IMR-90 (cell line): ENCODE data around the gene CLIC5. TPM values are rescaled to one million over a fixed set of nuclear protein-coding genes. Genes with fewer than 3 reads are reported as not detected.

Experiments
- ATAC-seq: fragments of 200-7000 bp; cut with Tn5 transposase; 2 replicates; pipeline ENCODE4 v1.9.1; 2020; ENCODE audit warnings: low read depth, mild to moderate bottlenecking, moderate library complexity
- BruUV-seq: library from RNA; stranded (reverse); fragments of 400-500 nt; replicated peaks from 2 replicates; lab custom pipeline; 2021; lab: Mats Ljungman, UMichigan
- CTCF ChIA-PET: fragments of 300-600 bp; formaldehyde crosslinking; extraction: SDS; loops from one replicate; lab custom pipeline; 2021; ENCODE audit warnings: antibody characterized with exemption; lab: Yijun Ruan, JAX
- POLR2A ChIA-PET: fragments of 300-600 bp; sonication (Branson Sonifier 250); formaldehyde crosslinking; loops from one replicate; lab custom pipeline; 2022; ENCODE audit warnings: antibody characterized with exemption; ENCODE audit not compliant: unreplicated experiment; lab: Charles Lee
- DNase-seq: peaks from one replicate; pipeline ENCODE4 v3.0.0; 2013
- H2AFZ ChIP-seq: replicated peaks from 2 replicates; pipeline ENCODE3; 2013; ENCODE audit warnings: low read length, mild to moderate bottlenecking; ENCODE audit not compliant: poor library complexity
- H2AK5ac ChIP-seq: 2 replicates; pipeline ENCODE4 v1.6.1; 2013; ENCODE audit warnings: low read depth, low read length, inconsistent platforms
- H2AK9ac ChIP-seq: replicated peaks from 2 replicates; pipeline ENCODE3; 2013; ENCODE audit warnings: mild to moderate bottlenecking, low read depth, low read length, moderate library complexity; ENCODE audit not compliant: poor library complexity
- H2BK120ac ChIP-seq: 2 replicates; pipeline ENCODE4 v1.6.1; 2013; ENCODE audit warnings: low read depth, low read length, inconsistent platforms
- H2BK15ac ChIP-seq: 3 replicates; pipeline ENCODE4 v1.6.1; 2013; ENCODE audit warnings: low read depth, low read length, inconsistent platforms
- H2BK20ac ChIP-seq: 2 replicates; pipeline ENCODE4 v1.6.1; 2013; ENCODE audit warnings: low read depth, mild to moderate bottlenecking, inconsistent platforms, low read length, moderate library complexity
- H2BK5ac ChIP-seq: 2 replicates; pipeline ENCODE4 v1.6.1; 2013; ENCODE audit warnings: mild to moderate bottlenecking, low read depth, low read length, inconsistent platforms; ENCODE audit not compliant: poor library complexity, severe bottlenecking
- H3K14ac ChIP-seq: replicated peaks from 2 replicates; pipeline ENCODE4 v1.6.1; 2013; ENCODE audit warnings: low read depth, low read length, inconsistent platforms
- H3K18ac ChIP-seq: 2 replicates; pipeline ENCODE4 v1.6.1; 2013; ENCODE audit warnings: low read depth, low read length, control low read depth
- H3K23ac ChIP-seq: 2 replicates; pipeline ENCODE4 v1.6.1; 2013; ENCODE audit warnings: low read depth, low read length, inconsistent platforms
- H3K27ac ChIP-seq: 2 replicates; pipeline ENCODE4 v1.5.1; 2013; ENCODE audit warnings: mild to moderate bottlenecking, control low read depth, low read length; ENCODE audit not compliant: insufficient read depth
- H3K27me3 ChIP-seq: 2 replicates; pipeline ENCODE4 v1.6.1; 2013; ENCODE audit warnings: low read length; ENCODE audit not compliant: control insufficient read depth, insufficient read depth
- H3K36me3 ChIP-seq: 2 replicates; pipeline ENCODE4 v1.6.1; 2013; ENCODE audit warnings: low read length, mixed read lengths; ENCODE audit not compliant: control insufficient read depth, insufficient read depth
- H3K4ac ChIP-seq: 2 replicates; pipeline ENCODE4 v1.6.1; 2013; ENCODE audit warnings: low read depth, low read length, inconsistent platforms
- H3K4me1 ChIP-seq: 2 replicates; pipeline ENCODE4 v1.6.1; 2013; ENCODE audit warnings: low read length, mixed read lengths; ENCODE audit not compliant: control insufficient read depth, insufficient read depth
- H3K4me2 ChIP-seq: 2 replicates; pipeline ENCODE4 v1.6.1; 2013; ENCODE audit warnings: low read depth, mild to moderate bottlenecking, control low read depth, low read length, moderate library complexity
- H3K4me3 ChIP-seq: 2 replicates; pipeline ENCODE4 v1.5.1; 2013; ENCODE audit warnings: low read depth, mild to moderate bottlenecking, control low read depth, low read length, moderate library complexity; ENCODE audit not compliant: insufficient read depth
- H3K56ac ChIP-seq: 2 replicates; pipeline ENCODE4 v1.6.1; 2013; ENCODE audit warnings: low read length, inconsistent platforms; ENCODE audit not compliant: insufficient read depth; ENCODE audit errors: extremely low read depth
- H3K79me1 ChIP-seq, 2 experiments: 2 replicates each; pipeline ENCODE4 v1.6.1; 2013; ENCODE audit warnings: low read length in 2 of 2, inconsistent platforms in 1 of 2, low read depth in 1 of 2
- H3K9ac ChIP-seq: 2 replicates; pipeline ENCODE4 v1.6.1; 2013; ENCODE audit warnings: low read depth, low read length, control low read depth
- H3K9me1 ChIP-seq: 2 replicates; pipeline ENCODE4 v1.6.1; 2013; ENCODE audit warnings: low read length, inconsistent platforms; ENCODE audit not compliant: insufficient read depth
- H3K9me3 ChIP-seq: 2 replicates; pipeline ENCODE4 v1.6.1; 2013; ENCODE audit warnings: low read length; ENCODE audit not compliant: control insufficient read depth, insufficient read depth
- H4K20me1 ChIP-seq: 2 replicates; pipeline ENCODE4 v1.6.1; 2013; ENCODE audit warnings: low read length, inconsistent platforms; ENCODE audit not compliant: insufficient read depth
- H4K5ac ChIP-seq: 2 replicates; pipeline ENCODE4 v1.6.1; 2013; ENCODE audit warnings: mild to moderate bottlenecking, low read depth, low read length, control low read depth
- H4K8ac ChIP-seq, 2 experiments: 2 replicates each; pipeline ENCODE4 v1.6.1; 2013; ENCODE audit warnings: low read depth in 2 of 2, low read length in 2 of 2, control low read depth in 1 of 2, inconsistent platforms in 1 of 2
- H4K91ac ChIP-seq: 2 replicates; pipeline ENCODE4 v1.6.1; 2013; ENCODE audit warnings: low read depth, low read length, inconsistent platforms; ENCODE audit not compliant: insufficient read depth
- BHLHE40 ChIP-seq: fragments of 150-350 bp; IDR thresholded peaks from 2 replicates; pipeline ENCODE4 v1.6.1; 2016; ENCODE audit warnings: mild to moderate bottlenecking, low read depth, low read length
- CEBPB ChIP-seq: IDR thresholded peaks from 2 replicates; pipeline ENCODE4 v1.6.1; 2012; ENCODE audit warnings: low read depth, low read length, improper control_type of control experiment
- FOS ChIP-seq: fragments of 150-350 bp; IDR thresholded peaks from 2 replicates; pipeline ENCODE4 v1.6.1; 2016; ENCODE audit warnings: low read depth, low read length
- MAFK ChIP-seq: IDR thresholded peaks from 2 replicates; pipeline ENCODE4 v1.6.1; 2012; ENCODE audit warnings: low read depth, low read length, improper control_type of control experiment
- MAZ ChIP-seq: IDR thresholded peaks from 2 replicates; pipeline ENCODE4 v1.6.1; 2012; ENCODE audit warnings: low read depth, mild to moderate bottlenecking, low read length, improper control_type of control experiment, moderate library complexity, borderline replicate concordance
- MXI1 ChIP-seq: IDR thresholded peaks from 2 replicates; pipeline ENCODE4 v1.6.1; 2012; ENCODE audit warnings: low read depth, mild to moderate bottlenecking, low read length, moderate library complexity, borderline replicate concordance
- NFE2L2 ChIP-seq: fragments of 150-350 bp; IDR thresholded peaks from 2 replicates; pipeline ENCODE4 v1.6.1; 2016; ENCODE audit warnings: low read depth, mild to moderate bottlenecking, low read length
- POLR2A ChIP-seq: IDR thresholded peaks from 2 replicates; pipeline ENCODE4 v1.6.1; 2012; ENCODE audit warnings: mild to moderate bottlenecking, low read depth, low read length
- RAD21 ChIP-seq: IDR thresholded peaks from 2 replicates; pipeline ENCODE4 v1.6.1; 2012; ENCODE audit warnings: low read length, improper control_type of control experiment
- RCOR1 ChIP-seq: IDR thresholded peaks from 2 replicates; pipeline ENCODE4 v1.6.1; 2012; ENCODE audit warnings: mild to moderate bottlenecking, low read length, improper control_type of control experiment; ENCODE audit not compliant: insufficient replicate concordance
- RFX5 ChIP-seq: IDR thresholded peaks from 2 replicates; pipeline ENCODE4 v1.8.0; 2012; ENCODE audit warnings: low read depth, mild to moderate bottlenecking, low read length, moderate library complexity
- SMC3 ChIP-seq: fragments of 150-350 bp; IDR thresholded peaks from 2 replicates; pipeline ENCODE4 v1.6.1; 2016; ENCODE audit warnings: low read depth, mild to moderate bottlenecking, antibody characterized with exemption, low read length, moderate library complexity
- USF2 ChIP-seq: fragments of 150-350 bp; IDR thresholded peaks from 2 replicates; pipeline ENCODE4 v1.6.1; 2017; ENCODE audit warnings: mild to moderate bottlenecking, antibody characterized with exemption, low read length, low read depth
- WGBS, 2 experiments: methylation state at CpG; one replicate each; pipeline versions ENCODE4 v1.1.5 to v1.1.7; 2013; ENCODE audit warnings: missing lambda C conversion rate in 2 of 2; ENCODE audit not compliant: insufficient read length in 1 of 2; ENCODE audit errors: extremely low coverage in 2 of 2; 5-methylcytosine and 5-hydroxymethylcytosine counted together
- dilution Hi-C: fragments of 300-500 bp; cut with HindIII; formaldehyde crosslinking; loops from one replicate; pipeline ENCODE4 v1.14.3; 2018; ENCODE audit warnings: low sequenced_read_pairs; ENCODE audit not compliant: unreplicated experiment
- in situ Hi-C: fragments of 300-500 bp; cut with MboI; formaldehyde crosslinking; loops from 3 replicates; pipeline ENCODE4 v1.14.3; 2019; ENCODE audit warnings: low sequenced_read_pairs, inconsistent platforms, mixed read lengths
- intact Hi-C: fragments of 100-400 bp; cut with micrococcal nuclease; formaldehyde crosslinking; loops from 2 replicates; pipeline ENCODE4 v1.10.0; 2022
- polyA plus RNA-seq, 3 experiments: library from polyadenylated mRNA; depleted of rRNA; stranded (reverse); fragments of >200 nt; gene quantifications; 2 replicates each; pipeline ENCODE4 v1.2.3, GENCODE V29; 2012; ENCODE audit warnings: low replicate concordance in 1 of 3
- total RNA-seq: library from RNA; depleted of rRNA; stranded (reverse); fragments of >200 nt; gene quantifications from 2 replicates; pipeline ENCODE4 v1.2.3, GENCODE V29; 2012
- TF ChIP-seq, protein P1 (sequence below): conservative IDR thresholded peaks from 2 replicates; pipeline ENCODE4 v1.5.1; 2012; ENCODE audit warnings: mild to moderate bottlenecking, low read depth, low read length, improper control_type of control experiment
- TF ChIP-seq, protein P2 (sequence below): fragments of 150-350 bp; IDR thresholded peaks from 2 replicates; pipeline ENCODE4 v1.6.1; 2016; ENCODE audit warnings: low read depth, mild to moderate bottlenecking, low read length, moderate library complexity, borderline replicate concordance

Gene CLIC5
- total and polyA plus RNA-seq, 2 of the 4 experiments (the other 2 are of a cell fraction) = not detected

GRCh38 chr6:46011188-46012085 lies 4.2 kb downstream of the CLIC5 start:
- H2BK120ac ChIP-seq = no peak overlapping the region
- dilution Hi-C loops = no loop called here
- no peak overlapping the region for H3K4me2 ChIP-seq
- no TSS peak for BruUV-seq
- 20% methylated on average over 1 of the region's 8 CpGs; no CpG with 5 or more reads in 1 of the 2 experiments for WGBS, 2 experiments
- H2BK5ac ChIP-seq = no peak overlapping the region
- H4K8ac ChIP-seq = no peak overlapping the region
- no peak overlapping the region for H3K23ac ChIP-seq
- H3K14ac ChIP-seq = no peak overlapping the region
- CTCF ChIA-PET = no interaction called here
- H2AFZ ChIP-seq = no peak overlapping the region
- H4K5ac ChIP-seq = no peak overlapping the region
- in situ Hi-C loops = no loop called here
- intact Hi-C loops = no loop called here
- H2BK15ac ChIP-seq = no peak overlapping the region
- no peak overlapping the region for H3K4me3 ChIP-seq
- no peaks in the 10 kb centered on the region for H3K9me1 ChIP-seq
- peak overlapping the region; percentile 56 for H2AK9ac ChIP-seq
- H3K27ac ChIP-seq = no peak overlapping the region
- no peak overlapping the region for H3K9ac ChIP-seq
- H4K91ac ChIP-seq = no peak overlapping the region
- H3K36me3 ChIP-seq = no peaks in the 10 kb centered on the region
- H3K56ac ChIP-seq = no peak overlapping the region
- no peak overlapping the region for H2BK20ac ChIP-seq
- H3K9me3 ChIP-seq = no peaks in the 10 kb centered on the region
- no peak for DNase-seq
- H2AK5ac ChIP-seq = no peak overlapping the region
- H3K27me3 ChIP-seq = peaks cover 31% of the 10 kb centered on the region
- ATAC-seq = no peak
- POLR2A ChIA-PET = no interaction called here
- H3K4me1 ChIP-seq = peaks cover 5% of the 10 kb centered on the region; the same call in 1 of the 2 replicates
- H3K18ac ChIP-seq = no peak overlapping the region
- no peak overlapping the region for H3K4ac ChIP-seq
- no peaks in the 10 kb centered on the region for H4K20me1 ChIP-seq
- no peaks in the 10 kb centered on the region for H3K79me1 ChIP-seq
- TF ChIP-seq FOS (no peak), SMC3 (no peak), RFX5 (no peak), NFE2L2 (no peak), MAZ (no peak), RCOR1 (no peak), POLR2A (no peak), USF2 (no peak), MXI1 (no peak), MAFK (no peak), BHLHE40 (no peak), CEBPB (no peak), RAD21 (no peak)
- TF ChIP-seq, protein P1, sequence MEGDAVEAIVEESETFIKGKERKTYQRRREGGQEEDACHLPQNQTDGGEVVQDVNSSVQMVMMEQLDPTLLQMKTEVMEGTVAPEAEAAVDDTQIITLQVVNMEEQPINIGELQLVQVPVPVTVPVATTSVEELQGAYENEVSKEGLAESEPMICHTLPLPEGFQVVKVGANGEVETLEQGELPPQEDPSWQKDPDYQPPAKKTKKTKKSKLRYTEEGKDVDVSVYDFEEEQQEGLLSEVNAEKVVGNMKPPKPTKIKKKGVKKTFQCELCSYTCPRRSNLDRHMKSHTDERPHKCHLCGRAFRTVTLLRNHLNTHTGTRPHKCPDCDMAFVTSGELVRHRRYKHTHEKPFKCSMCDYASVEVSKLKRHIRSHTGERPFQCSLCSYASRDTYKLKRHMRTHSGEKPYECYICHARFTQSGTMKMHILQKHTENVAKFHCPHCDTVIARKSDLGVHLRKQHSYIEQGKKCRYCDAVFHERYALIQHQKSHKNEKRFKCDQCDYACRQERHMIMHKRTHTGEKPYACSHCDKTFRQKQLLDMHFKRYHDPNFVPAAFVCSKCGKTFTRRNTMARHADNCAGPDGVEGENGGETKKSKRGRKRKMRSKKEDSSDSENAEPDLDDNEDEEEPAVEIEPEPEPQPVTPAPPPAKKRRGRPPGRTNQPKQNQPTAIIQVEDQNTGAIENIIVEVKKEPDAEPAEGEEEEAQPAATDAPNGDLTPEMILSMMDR = no peak
- TF ChIP-seq, protein P2, sequence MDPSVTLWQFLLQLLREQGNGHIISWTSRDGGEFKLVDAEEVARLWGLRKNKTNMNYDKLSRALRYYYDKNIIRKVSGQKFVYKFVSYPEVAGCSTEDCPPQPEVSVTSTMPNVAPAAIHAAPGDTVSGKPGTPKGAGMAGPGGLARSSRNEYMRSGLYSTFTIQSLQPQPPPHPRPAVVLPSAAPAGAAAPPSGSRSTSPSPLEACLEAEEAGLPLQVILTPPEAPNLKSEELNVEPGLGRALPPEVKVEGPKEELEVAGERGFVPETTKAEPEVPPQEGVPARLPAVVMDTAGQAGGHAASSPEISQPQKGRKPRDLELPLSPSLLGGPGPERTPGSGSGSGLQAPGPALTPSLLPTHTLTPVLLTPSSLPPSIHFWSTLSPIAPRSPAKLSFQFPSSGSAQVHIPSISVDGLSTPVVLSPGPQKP = no peak
